SK-N-SH (cell line): ENCODE results near the gene DNAH14. TPM values are rescaled to one million over a fixed set of nuclear protein-coding genes. Genes with fewer than 3 reads are reported as not detected.

Experiments
- CTCF ChIA-PET: fragments of 300-600, 350-600 bp; formaldehyde crosslinking; extraction: SDS; loops from one replicate; lab custom pipeline; 2021; lab: Yijun Ruan, JAX
- POLR2A ChIA-PET: fragments of 350-600 bp; sonication (Branson Sonifier 250); formaldehyde crosslinking; extraction: SDS; loops from one replicate; lab custom pipeline; 2020; ENCODE audit warnings: antibody characterized with exemption, inconsistent platforms; lab: Yijun Ruan, JAX
- DNase-seq: peaks from one replicate; pipeline ENCODE4 v3.0.0; 2012
- H2AFZ ChIP-seq: fragments of 200-600 bp; sonication (generic); 2 replicates; pipeline ENCODE4 v1.8.1; 2016; ENCODE audit warnings: antibody characterized with exemption, mild to moderate bottlenecking, low read depth
- H3F3A ChIP-seq: fragments of 200-600 bp; sonication (generic); replicated peaks from 2 replicates; pipeline ENCODE3; 2016; ENCODE audit warnings: antibody characterized with exemption, mild to moderate bottlenecking; ENCODE audit not compliant: insufficient read depth
- H3K27ac ChIP-seq, 2 experiments: fragments of 200-500 bp in 1 of 2; fragments of 200-600 bp in 1 of 2; sonication (Bioruptor generic) in 1 of 2; sonication (generic), shearing (Covaris generic) in 1 of 2; 2 replicates each; pipeline versions ENCODE4 v1.5.1 to v1.6.1; 2014 to 2016; ENCODE audit warnings: low read depth in 2 of 2, inconsistent platforms in 1 of 2, low read length in 1 of 2, mild to moderate bottlenecking in 1 of 2, mixed read lengths in 1 of 2
- H3K27me3 ChIP-seq: fragments of 200-600 bp; sonication (generic), shearing (Covaris generic); 2 replicates; pipeline ENCODE4 v1.6.1; 2016; ENCODE audit warnings: mixed run types; ENCODE audit not compliant: insufficient read depth
- H3K36me3 ChIP-seq, 2 experiments: fragments of 200-500 bp in 1 of 2; fragments of 200-600 bp in 1 of 2; sonication (Bioruptor generic) in 1 of 2; sonication (generic) in 1 of 2; replicated peaks in 1 of 2; 2 replicates each; pipeline versions ENCODE3 to v1.5.1; 2014 to 2016; ENCODE audit warnings: low read length in 1 of 2, mild to moderate bottlenecking in 1 of 2; ENCODE audit not compliant: insufficient read depth in 2 of 2, control insufficient read depth in 1 of 2
- H3K4me1 ChIP-seq, 2 experiments: fragments of 200-500 bp in 1 of 2; fragments of 200-600 bp in 1 of 2; sonication (Bioruptor generic) in 1 of 2; sonication (generic), shearing (Covaris generic) in 1 of 2; 2 replicates each; pipeline versions ENCODE4 v1.5.1 to v1.6.1; 2014 to 2016; ENCODE audit warnings: low read depth in 1 of 2, low read length in 1 of 2, mixed run types in 1 of 2; ENCODE audit not compliant: insufficient read depth in 2 of 2, control insufficient read depth in 1 of 2
- H3K4me2 ChIP-seq: fragments of 200-600 bp; sonication (generic), shearing (Covaris generic); 2 replicates; pipeline ENCODE4 v1.6.1; 2017; ENCODE audit warnings: mixed run types
- H3K4me3 ChIP-seq, 2 experiments: fragments of 200-500 bp in 1 of 2; fragments of 200-600 bp in 1 of 2; sonication (Bioruptor generic) in 1 of 2; sonication (generic), shearing (Covaris generic) in 1 of 2; 2 replicates each; pipeline versions ENCODE4 v1.5.1 to v1.8.1; 2014 to 2016; ENCODE audit warnings: low read depth in 2 of 2, inconsistent platforms in 1 of 2, low read length in 1 of 2, mild to moderate bottlenecking in 1 of 2, mixed read lengths in 1 of 2, moderate library complexity in 1 of 2
- H3K79me2 ChIP-seq: fragments of 200-600 bp; sonication (generic); 2 replicates; pipeline ENCODE4 v1.8.1; 2017; ENCODE audit warnings: mild to moderate bottlenecking; ENCODE audit not compliant: insufficient read depth
- H3K9ac ChIP-seq: fragments of 200-600 bp; sonication (generic); 2 replicates; pipeline ENCODE4 v1.6.1; 2017; ENCODE audit warnings: mixed run types
- H3K9me2 ChIP-seq: fragments of 200-600 bp; sonication (generic); 2 replicates; pipeline ENCODE4 v1.6.1; 2017; ENCODE audit warnings: mixed run types
- H3K9me3 ChIP-seq: fragments of 200-600 bp; sonication (generic); 2 replicates; pipeline ENCODE4 v1.6.1; 2017; ENCODE audit warnings: mixed run types, mild to moderate bottlenecking, moderate library complexity
- H4K20me1 ChIP-seq: fragments of 200-600 bp; sonication (generic); 2 replicates; pipeline ENCODE4 v1.6.1; 2017; ENCODE audit warnings: mild to moderate bottlenecking, mixed run types; ENCODE audit not compliant: insufficient read depth
- CTCF ChIP-seq: fragments of 200-600 bp; sonication (generic); IDR thresholded peaks from 2 replicates; pipeline ENCODE4 v1.6.1; 2017; ENCODE audit warnings: antibody characterized with exemption, mild to moderate bottlenecking, moderate library complexity
- ELF1 ChIP-seq: IDR thresholded peaks from 2 replicates; pipeline ENCODE4 v1.4.0; 2012
- EP300 ChIP-seq, 2 experiments: IDR thresholded peaks; 2 replicates each; pipeline versions ENCODE4 v1.4.0 to v1.6.1; 2012; ENCODE audit warnings: borderline replicate concordance in 1 of 2, low read depth in 1 of 2, low read length in 1 of 2
- FOSL2 ChIP-seq: IDR thresholded peaks from 2 replicates; pipeline ENCODE4 v1.4.0; 2012; ENCODE audit warnings: low read depth, mild to moderate bottlenecking, moderate library complexity, borderline replicate concordance
- FOXJ3 ChIP-seq: sonication (generic); formaldehyde crosslinking; IDR thresholded peaks from 2 replicates; pipeline ENCODE4 v1.5.1; 2020; ENCODE audit warnings: mild to moderate bottlenecking, missing genetic modification reagents
- FOXM1 ChIP-seq: IDR thresholded peaks from 2 replicates; pipeline ENCODE4 v1.4.0; 2012; ENCODE audit warnings: low read depth, mild to moderate bottlenecking
- GABPA ChIP-seq: IDR thresholded peaks from 2 replicates; pipeline ENCODE4 v1.4.0; 2012; ENCODE audit warnings: low read depth, mild to moderate bottlenecking
- GATA2 ChIP-seq: sonication (generic); formaldehyde crosslinking; IDR thresholded peaks from 2 replicates; pipeline ENCODE4 v1.5.0; 2020; ENCODE audit warnings: mild to moderate bottlenecking, missing genetic modification reagents
- IRF3 ChIP-seq: fragments of 150-350 bp; IDR thresholded peaks from 2 replicates; pipeline ENCODE4 v1.6.1; 2016; ENCODE audit warnings: mild to moderate bottlenecking, low read depth, low read length
- JUND ChIP-seq: IDR thresholded peaks from 2 replicates; pipeline ENCODE4 v1.4.0; 2012
- MAX ChIP-seq: IDR thresholded peaks from 2 replicates; pipeline ENCODE4 v1.4.0; 2012; ENCODE audit warnings: low read depth
- MEF2A ChIP-seq: IDR thresholded peaks from 2 replicates; pipeline ENCODE4 v1.4.0; 2012; ENCODE audit warnings: low read depth, borderline replicate concordance
- NFIC ChIP-seq: IDR thresholded peaks from 2 replicates; pipeline ENCODE4 v1.4.0; 2012; ENCODE audit warnings: borderline replicate concordance
- POLR2AphosphoS5 ChIP-seq: IDR thresholded peaks from 2 replicates; pipeline ENCODE4 v1.6.1; 2012; ENCODE audit warnings: low read depth, low read length
- RAD21 ChIP-seq: IDR thresholded peaks from 2 replicates; pipeline ENCODE4 v1.6.1; 2012; ENCODE audit warnings: mild to moderate bottlenecking, low read length
- REST ChIP-seq: IDR thresholded peaks from 2 replicates; pipeline ENCODE4 v1.6.1; 2012; ENCODE audit warnings: mild to moderate bottlenecking, low read depth, low read length, moderate library complexity
- RFX5 ChIP-seq: IDR thresholded peaks from 2 replicates; pipeline ENCODE4 v1.6.1; 2012; ENCODE audit warnings: mild to moderate bottlenecking, improper control_type of control experiment, low read length
- RXRA ChIP-seq: IDR thresholded peaks from 2 replicates; pipeline ENCODE4 v1.4.0; 2012; ENCODE audit warnings: low read depth, mild to moderate bottlenecking, borderline replicate concordance
- TEAD4 ChIP-seq: IDR thresholded peaks from 2 replicates; pipeline ENCODE4 v1.4.0; 2012; ENCODE audit warnings: mild to moderate bottlenecking, borderline replicate concordance; ENCODE audit not compliant: insufficient read depth
- USF1 ChIP-seq: IDR thresholded peaks from 2 replicates; pipeline ENCODE4 v1.4.0; 2012; ENCODE audit warnings: low read depth, borderline replicate concordance
- YY1 ChIP-seq: IDR thresholded peaks from 2 replicates; pipeline ENCODE4 v1.4.0; 2012; ENCODE audit warnings: low read depth, mild to moderate bottlenecking
- WGBS: methylation state at CpG from one replicate; pipeline ENCODE4 v1.1.6; 2017; ENCODE audit warnings: low lambda C conversion rate; 5-methylcytosine and 5-hydroxymethylcytosine counted together
- polyA plus RNA-seq, 3 experiments: library from polyadenylated mRNA; depleted of rRNA; stranded (reverse); fragments of >200 nt; gene quantifications; 2 replicates each; pipeline ENCODE4 v1.2.3, GENCODE V29; 2012

DNAH14 gene
- polyA plus RNA-seq, 1 of the 3 experiments (the other 2 are of a cell fraction), result 8.0 TPM

- Histone ChIP-seq H3K79me2 (no peaks in the 10 kb centered on the region), H3K4me3 (no peak overlapping the region), H3K27ac (no peak overlapping the region), H3K4me1 (no peaks in the 10 kb centered on the region; a peak in 1 of 4 replicates), H3K4me2 (no peak overlapping the region), H3F3A (no peaks in the 10 kb centered on the region), H3K27me3 (no peaks in the 10 kb centered on the region), H3K9ac (no peak overlapping the region), H3K36me3 (peaks cover 0 to 12% of the 10 kb centered on the region in 2 experiments)
- 89% methylated on average over 2 of the region's 2 CpGs for WGBS
- CTCF ChIA-PET, result no interaction called here
- no peak for DNase-seq
- no peak for TF ChIP-seq USF1
- no peak for TF ChIP-seq POLR2AphosphoS5
- TF ChIP-seq ELF1, result no peak
- no peak for TF ChIP-seq GATA2 (CRISPR knock-in tag)
- TF ChIP-seq, all 33 proteins: peak for 0
- no peaks in the 10 kb centered on the region for H3K9me3 ChIP-seq
- no peaks in the 10 kb centered on the region for H3K9me2 ChIP-seq
- H2AFZ ChIP-seq, result no peak overlapping the region
- H4K20me1 ChIP-seq, result no peaks in the 10 kb centered on the region
- POLR2A ChIA-PET, result no interaction called here
Measured at GRCh38 chr1:225121095-225121494, 191.6 kb downstream of the DNAH14 start.

- ChIA-PET POLR2A (no interaction called here), CTCF (no interaction called here)
- Histone ChIP-seq H3K27me3 (no peaks in the 10 kb centered on the region), H4K20me1 (no peaks in the 10 kb centered on the region), H3K4me2 (no peak overlapping the region), H3K9me2 (no peaks in the 10 kb centered on the region), H3F3A (no peaks in the 10 kb centered on the region), H3K4me1 (no peaks in the 10 kb centered on the region), H3K79me2 (no peaks in the 10 kb centered on the region), H3K9ac (no peak overlapping the region), H3K36me3 (no peaks in the 10 kb centered on the region), H3K27ac (no peak overlapping the region), H3K4me3 (no peak overlapping the region), H2AFZ (no peak overlapping the region), H3K9me3 (no peaks in the 10 kb centered on the region)
- TF ChIP-seq FOXM1 (no peak), FOSL2 (no peak), GABPA (no peak), REST (no peak), MEF2A (no peak), EP300 (IDR thresholded peaks at IDR 0.05; ENCODE audit: borderline replicate concordance in 1 of 2, low read depth in 1 of 2, low read length in 1 of 2) (no peak), CTCF (no peak), USF1 (no peak), IRF3 (no peak), RFX5 (no peak), TEAD4 (no peak), YY1 (no peak), RAD21 (no peak), FOXJ3 (CRISPR knock-in tag) (no peak), JUND (no peak), MAX (no peak), RXRA (no peak), ELF1 (no peak), NFIC (no peak), GATA2 (CRISPR knock-in tag) (no peak)
- WGBS, result 63% methylated on average over 1 of the region's 1 CpG
- DNase-seq, result no peak
Measured at GRCh38 chr1:225131869-225132268, 202.4 kb downstream of the DNAH14 start.
